Memory B cell (primary cell): ENCODE measurements around the gene TBRG4.

ENCODE experiments used
- ATAC-seq: fragments of 150-1000 bp; cut with Tn5 transposase; 2 replicates; pipeline ENCODE4 v1.10.0; 2021; ENCODE audit warnings: low read depth, mild to moderate bottlenecking, moderate library complexity
- DNase-seq, 2 donors: peaks; one replicate each; pipeline ENCODE4 v3.0.0; 2022; ENCODE audit warnings: low spot score in 2 of 2
- H3K27ac Mint-ChIP-seq: one replicate; pipeline ENCODE4 v1.8.0; 2022; ENCODE audit warnings: mild to moderate bottlenecking, moderate library complexity, mixed read lengths
- H3K27me3 Mint-ChIP-seq: one replicate; pipeline ENCODE4 v1.8.0; 2022; ENCODE audit warnings: mixed read lengths
- H3K36me3 Mint-ChIP-seq: one replicate; pipeline ENCODE4 v1.8.0; 2022; ENCODE audit warnings: mild to moderate bottlenecking, mixed read lengths
- H3K4me1 Mint-ChIP-seq: one replicate; pipeline ENCODE4 v1.8.0; 2022; ENCODE audit warnings: mixed read lengths
- H3K4me3 Mint-ChIP-seq: one replicate; pipeline ENCODE4 v1.8.0; 2022; ENCODE audit warnings: mild to moderate bottlenecking, moderate library complexity, mixed read lengths
- H3K9me3 Mint-ChIP-seq: one replicate; pipeline ENCODE4 v1.8.0; 2022; ENCODE audit warnings: mixed read lengths

The TBRG4 gene

DNA sequence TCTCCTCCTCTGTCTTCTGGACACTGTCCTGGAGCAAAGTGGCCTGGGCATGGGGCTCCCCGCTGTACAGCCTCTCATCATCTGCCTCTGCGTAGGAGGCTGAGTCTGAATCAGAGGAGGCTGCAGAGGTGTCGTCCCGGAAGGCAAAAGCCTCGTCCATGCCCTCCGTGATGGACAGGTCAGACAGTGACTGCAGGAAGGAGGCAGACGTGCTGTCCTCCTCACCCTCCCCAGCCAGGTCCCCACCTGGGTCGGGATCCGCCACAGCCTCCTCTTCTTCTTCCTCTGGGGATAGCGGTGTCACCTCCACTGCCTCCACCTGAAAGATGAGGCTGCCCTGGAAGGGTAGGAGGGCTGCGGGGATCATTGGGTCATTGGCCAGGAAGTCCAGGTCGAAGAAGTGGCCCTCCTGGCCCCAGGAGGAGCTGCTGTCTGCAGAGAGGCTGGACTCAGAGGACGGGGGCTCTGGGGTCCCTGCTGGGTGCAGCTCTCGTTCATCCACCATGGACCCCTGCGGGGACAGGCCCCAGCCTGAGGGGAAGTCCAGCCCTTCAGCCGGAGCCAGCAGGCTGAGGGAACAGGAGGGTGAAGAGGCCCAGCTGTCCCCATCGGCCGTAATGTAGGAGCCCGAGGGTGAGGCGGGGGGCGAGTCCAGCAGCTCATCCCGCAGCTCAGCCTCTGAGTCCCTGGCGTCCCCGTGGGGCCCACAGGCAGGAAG is 26.4 kb downstream of the TBRG4 start:
- H3K27me3 Mint-ChIP-seq: peaks cover 5% of the 10 kb centered on the region
- no peak overlapping the region for H3K27ac Mint-ChIP-seq
- H3K36me3 Mint-ChIP-seq: no peaks in the 10 kb centered on the region
- H3K4me1 Mint-ChIP-seq: peaks cover 1% of the 10 kb centered on the region
- no peak overlapping the region for H3K4me3 Mint-ChIP-seq
- ATAC-seq (no peak), DNase-seq (no peak)
- H3K9me3 Mint-ChIP-seq: no peaks in the 10 kb centered on the region

DNA sequence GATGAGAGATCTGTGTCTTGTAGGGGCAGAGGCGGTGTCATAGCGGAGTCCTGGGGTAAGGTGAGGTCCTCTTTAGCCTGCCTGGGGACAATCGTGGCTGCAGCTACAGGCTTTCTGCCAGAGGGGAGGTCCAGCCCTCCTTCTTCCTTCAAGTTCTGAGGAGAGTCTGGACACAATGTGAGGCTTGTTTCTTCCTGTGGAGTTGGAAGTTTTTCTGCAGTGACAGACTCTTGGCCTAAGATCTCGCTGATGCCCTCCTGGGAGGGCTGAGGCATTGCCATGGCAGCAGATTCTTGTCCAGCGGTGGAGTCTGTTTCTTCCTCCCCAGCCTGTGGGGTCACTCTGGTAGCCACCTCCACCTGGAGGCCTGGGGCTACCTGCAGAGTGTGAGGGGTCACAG is 27.2 kb downstream of the TBRG4 start:
- DNase-seq (no peak), ATAC-seq (no peak)
- Mint-ChIP-seq H3K27me3 (peaks cover 3% of the 10 kb centered on the region), H3K4me1 (peaks cover 6% of the 10 kb centered on the region), H3K27ac (no peak overlapping the region), H3K9me3 (no peaks in the 10 kb centered on the region), H3K36me3 (no peaks in the 10 kb centered on the region), H3K4me3 (no peak overlapping the region)

DNA sequence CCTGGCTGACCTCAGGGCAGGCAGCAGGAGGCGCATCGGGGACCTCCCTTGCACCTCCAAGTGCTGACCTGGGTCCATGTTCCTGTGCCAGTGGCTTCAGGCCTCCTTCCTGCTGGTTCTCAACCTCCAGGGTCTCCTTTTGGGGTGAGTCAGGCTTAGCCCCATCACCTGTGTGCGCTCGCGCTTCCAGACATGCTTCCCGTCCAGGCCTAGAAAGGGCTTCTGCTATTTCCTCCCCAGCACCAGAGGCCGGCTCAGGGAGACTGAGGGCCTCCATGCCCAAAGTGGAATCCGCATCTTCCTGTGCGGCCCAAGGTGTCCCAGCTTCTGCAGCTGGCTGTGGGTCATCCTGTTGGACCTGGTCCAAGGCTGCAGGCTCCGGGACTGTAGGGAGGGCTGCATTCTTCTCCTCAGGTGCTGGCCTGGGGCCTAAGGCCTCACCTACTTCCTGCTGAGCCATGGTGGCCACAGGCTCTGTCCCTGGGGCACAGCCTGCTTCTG is 28.6 kb downstream of the TBRG4 start:
- Mint-ChIP-seq H3K4me1 (peaks cover 18% of the 10 kb centered on the region), H3K4me3 (no peak overlapping the region), H3K9me3 (no peaks in the 10 kb centered on the region), H3K27me3 (no peaks in the 10 kb centered on the region), H3K36me3 (no peaks in the 10 kb centered on the region), H3K27ac (no peak overlapping the region)
- no peak for DNase-seq
- no peak for ATAC-seq

DNA sequence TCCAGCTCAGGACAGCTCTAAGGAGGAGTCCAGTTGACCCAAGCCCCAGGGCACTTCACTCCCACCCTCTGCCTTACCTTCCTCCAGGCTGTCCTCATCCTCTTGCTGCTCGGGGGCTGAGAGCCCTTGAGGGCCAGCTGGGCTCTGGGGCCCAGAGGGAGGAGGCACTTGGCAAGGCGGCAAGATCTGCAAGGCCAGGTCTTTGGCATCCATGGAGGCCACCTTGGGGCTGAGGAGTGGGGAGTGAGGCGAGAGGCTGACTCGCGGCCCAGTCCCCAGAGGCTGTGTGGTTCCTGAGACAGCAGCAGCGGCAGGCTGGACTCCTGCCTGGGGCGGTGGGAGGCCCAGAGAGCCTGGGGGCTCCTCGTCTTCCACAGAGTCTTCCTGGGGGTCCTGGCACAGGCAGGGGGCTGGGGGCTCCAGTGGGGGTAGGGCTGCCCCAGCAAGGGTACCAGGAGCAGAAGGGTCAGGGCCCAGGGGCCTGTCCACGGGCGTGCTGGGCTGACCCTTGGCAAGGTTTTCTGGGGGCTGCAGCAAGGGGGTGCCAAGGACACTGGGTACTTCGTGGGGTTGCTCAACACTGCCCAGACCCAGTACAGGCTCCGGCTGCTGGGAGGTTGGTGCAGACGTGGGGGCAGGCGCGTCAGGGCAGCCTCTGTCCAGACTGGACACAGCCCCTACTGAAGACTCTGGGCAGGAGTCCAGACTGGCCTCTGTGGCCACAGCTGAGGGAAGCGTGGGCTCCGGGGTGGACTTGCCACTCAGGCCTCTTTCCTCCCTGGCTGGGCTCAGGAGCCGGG is 29.3 kb downstream of the TBRG4 start:
- Mint-ChIP-seq H3K36me3 (no peaks in the 10 kb centered on the region), H3K27me3 (no peaks in the 10 kb centered on the region), H3K9me3 (no peaks in the 10 kb centered on the region), H3K4me1 (peaks cover 19% of the 10 kb centered on the region), H3K4me3 (no peak overlapping the region), H3K27ac (no peak overlapping the region)
- DNase-seq (no peak), ATAC-seq (no peak)

DNA sequence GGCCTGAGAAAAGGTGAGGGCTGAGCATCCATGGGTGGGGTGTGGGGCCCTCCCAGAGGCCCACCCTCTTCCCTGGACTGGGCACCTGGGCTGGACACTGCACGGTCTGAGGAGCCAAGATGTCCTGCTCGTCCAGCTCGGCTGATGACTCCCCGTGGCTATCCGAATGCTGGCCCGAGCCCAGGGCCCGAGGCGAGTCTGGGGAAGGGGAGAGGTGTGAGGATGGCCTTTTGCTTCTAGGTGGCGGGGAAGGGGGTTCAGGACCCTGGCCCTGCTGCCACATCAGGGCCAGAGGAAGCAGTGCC is 29.9 kb downstream of the TBRG4 start:
- Mint-ChIP-seq H3K36me3 (no peaks in the 10 kb centered on the region), H3K9me3 (no peaks in the 10 kb centered on the region), H3K27me3 (no peaks in the 10 kb centered on the region), H3K27ac (no peak overlapping the region), H3K4me1 (peaks cover 19% of the 10 kb centered on the region), H3K4me3 (no peak overlapping the region)
- ATAC-seq (no peak), DNase-seq (no peak)

DNA sequence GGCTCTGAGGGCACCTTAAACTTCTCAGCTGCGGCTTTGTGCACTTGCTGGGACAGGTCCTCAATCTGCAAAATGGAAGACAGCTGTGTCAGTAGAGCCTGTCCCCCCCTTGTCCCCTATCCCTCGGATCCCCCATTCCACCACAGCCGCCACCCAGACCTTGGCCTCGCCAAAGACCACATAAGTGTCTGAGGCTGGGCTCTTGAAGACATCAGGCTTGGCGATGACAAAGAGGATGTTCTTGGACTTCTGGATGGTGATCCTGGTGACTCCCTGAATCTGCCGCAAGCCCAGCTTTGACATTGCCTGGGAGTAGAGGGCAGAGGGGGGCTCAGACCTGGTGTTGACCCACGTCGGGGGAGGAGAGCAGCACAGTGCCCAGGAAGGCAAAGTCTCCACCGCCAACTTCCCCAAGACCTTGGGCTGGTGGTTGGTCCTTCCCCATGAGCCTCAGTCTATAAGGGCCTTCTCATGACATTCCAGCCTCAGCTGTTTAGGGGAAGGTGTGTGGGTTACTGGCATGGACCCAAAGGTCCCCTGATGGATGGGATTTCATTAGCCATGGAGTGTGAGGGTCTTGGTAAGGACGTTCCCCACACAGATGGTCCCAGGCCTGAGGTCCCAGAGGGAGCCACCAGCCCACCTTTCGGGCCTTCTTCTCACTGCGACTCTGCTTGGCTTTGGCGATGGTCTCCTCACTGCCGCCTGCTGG is 30.4 kb downstream of the TBRG4 start:
- Mint-ChIP-seq H3K27ac (no peak overlapping the region), H3K4me1 (peaks cover 19% of the 10 kb centered on the region), H3K27me3 (no peaks in the 10 kb centered on the region), H3K36me3 (no peaks in the 10 kb centered on the region), H3K4me3 (no peak overlapping the region), H3K9me3 (no peaks in the 10 kb centered on the region)
- DNase-seq: no peak
- ATAC-seq: no peak

DNA sequence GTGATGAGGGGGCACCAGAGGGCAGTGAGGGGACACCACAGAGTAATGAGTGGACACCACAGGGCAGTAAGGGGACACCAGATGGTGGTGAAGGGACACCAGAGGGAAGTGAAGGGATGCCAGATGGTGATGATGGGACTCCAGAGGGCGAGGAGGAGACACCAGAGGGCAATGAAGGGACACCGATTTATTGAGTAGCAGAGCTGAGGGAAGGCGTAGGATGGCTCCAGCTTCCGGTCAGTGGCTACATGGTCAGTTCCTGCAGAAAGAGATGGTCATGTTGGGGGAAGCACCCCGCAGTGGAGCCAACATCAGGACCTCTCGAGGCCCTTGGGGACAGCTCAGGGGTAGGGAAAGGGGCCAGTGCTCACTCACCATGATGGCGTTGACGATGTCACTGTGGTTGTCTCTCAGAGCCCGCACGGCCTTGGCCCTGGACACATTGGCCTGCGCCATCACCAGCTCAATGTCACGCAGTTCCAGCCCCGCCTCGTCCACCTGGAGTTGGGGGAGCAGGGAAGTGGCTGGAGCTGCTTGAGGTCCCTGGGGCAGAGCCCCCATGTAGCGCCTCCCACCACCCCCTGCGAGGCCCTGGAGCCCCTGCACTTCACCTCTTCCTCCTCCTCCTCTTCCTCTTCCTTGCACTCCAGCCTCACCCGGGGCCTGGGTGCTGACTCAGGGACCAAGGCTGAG is 31.1 kb downstream of the TBRG4 start:
- peaks cover 19% of the 10 kb centered on the region for H3K4me1 Mint-ChIP-seq
- DNase-seq: no peak
- peak overlapping the region; percentile 72 for H3K27ac Mint-ChIP-seq
- no peak overlapping the region for H3K4me3 Mint-ChIP-seq
- H3K36me3 Mint-ChIP-seq: peaks cover 3% of the 10 kb centered on the region
- ATAC-seq: no peak
- no peaks in the 10 kb centered on the region for H3K9me3 Mint-ChIP-seq
- H3K27me3 Mint-ChIP-seq: no peaks in the 10 kb centered on the region

DNA sequence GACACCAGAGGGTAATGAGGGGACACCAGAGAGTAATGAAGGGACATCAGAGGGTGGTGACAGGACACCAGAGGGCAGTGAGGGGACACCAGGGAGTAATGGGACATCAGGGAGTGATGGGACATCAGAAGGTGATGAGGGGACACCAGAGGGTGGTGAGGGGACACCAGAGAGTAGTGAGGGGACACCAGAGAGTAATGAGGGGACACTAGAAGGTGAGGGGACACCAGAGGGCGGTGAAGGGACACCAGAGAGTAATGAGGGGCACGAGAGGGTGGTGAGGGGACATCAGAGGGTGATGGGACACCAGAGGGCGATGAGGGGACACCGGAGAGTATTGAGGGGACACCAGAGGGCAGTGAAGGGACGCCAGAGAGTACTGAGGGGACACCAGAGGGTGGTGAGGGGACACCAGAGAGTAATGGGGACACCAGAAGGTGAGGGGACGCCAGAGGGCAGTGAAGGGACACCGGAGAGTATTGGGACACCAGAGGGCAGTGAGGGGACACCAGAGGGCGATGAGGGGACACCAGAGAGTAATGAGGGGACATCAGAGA is 33.3 kb downstream of the TBRG4 start:
- Mint-ChIP-seq H3K4me1 (peaks cover 19% of the 10 kb centered on the region), H3K27ac (peak overlapping the region; percentile 46), H3K36me3 (peaks cover 20% of the 10 kb centered on the region), H3K27me3 (no peaks in the 10 kb centered on the region), H3K4me3 (no peak overlapping the region), H3K9me3 (no peaks in the 10 kb centered on the region)
- DNase-seq (no peak), ATAC-seq (no peak)

DNA sequence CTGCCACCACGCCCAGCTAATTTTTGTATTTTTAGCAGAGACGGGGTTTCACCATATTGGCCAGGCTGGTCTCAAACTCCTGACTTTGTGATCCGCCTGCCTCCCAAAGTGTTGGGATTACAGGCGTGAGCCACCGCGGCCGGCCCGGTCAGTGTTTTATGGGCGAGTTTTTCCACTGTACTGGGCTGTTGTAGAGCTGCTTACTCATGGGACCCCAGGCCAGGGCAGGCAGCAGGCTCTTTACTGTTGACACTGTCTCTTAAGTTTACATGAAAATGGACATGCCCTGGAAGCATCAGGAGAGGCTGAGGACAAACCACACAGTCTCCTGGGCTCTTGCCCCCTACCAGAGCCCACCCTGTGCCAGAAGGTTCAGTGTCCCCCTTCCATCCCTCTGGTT is 33.9 kb downstream of the TBRG4 start:
- H3K27ac Mint-ChIP-seq: peak overlapping the region; percentile 46
- no peaks in the 10 kb centered on the region for H3K27me3 Mint-ChIP-seq
- no peak for DNase-seq
- H3K36me3 Mint-ChIP-seq: peaks cover 26% of the 10 kb centered on the region
- peaks cover 19% of the 10 kb centered on the region for H3K4me1 Mint-ChIP-seq
- H3K4me3 Mint-ChIP-seq: no peak overlapping the region
- no peaks in the 10 kb centered on the region for H3K9me3 Mint-ChIP-seq
- ATAC-seq: no peak

DNA sequence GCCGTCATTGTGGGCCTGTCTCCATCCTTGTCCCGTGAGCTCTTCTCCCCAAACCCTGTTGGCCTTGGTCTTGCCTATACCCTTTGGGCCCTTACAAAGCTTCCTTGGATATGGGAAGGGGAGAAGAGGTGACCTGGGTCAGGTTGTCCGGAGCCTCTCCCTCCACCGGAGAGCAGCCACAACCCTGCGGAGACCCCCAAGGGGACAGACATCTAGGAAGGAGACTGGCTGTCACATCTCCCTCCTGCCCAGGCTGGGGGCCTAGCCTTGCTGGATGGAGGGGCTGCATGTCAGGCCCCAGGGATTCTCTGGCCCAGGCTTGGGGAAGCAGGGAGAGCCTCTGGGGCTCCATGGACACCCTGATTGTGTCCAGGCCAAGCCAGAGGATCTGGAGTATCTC is 34.6 kb downstream of the TBRG4 start:
- ATAC-seq (no peak), DNase-seq (no peak)
- peaks cover 28% of the 10 kb centered on the region for H3K36me3 Mint-ChIP-seq
- H3K9me3 Mint-ChIP-seq: no peaks in the 10 kb centered on the region
- no peak overlapping the region for H3K27ac Mint-ChIP-seq
- no peaks in the 10 kb centered on the region for H3K27me3 Mint-ChIP-seq
- no peak overlapping the region for H3K4me3 Mint-ChIP-seq
- H3K4me1 Mint-ChIP-seq: peaks cover 19% of the 10 kb centered on the region

DNA sequence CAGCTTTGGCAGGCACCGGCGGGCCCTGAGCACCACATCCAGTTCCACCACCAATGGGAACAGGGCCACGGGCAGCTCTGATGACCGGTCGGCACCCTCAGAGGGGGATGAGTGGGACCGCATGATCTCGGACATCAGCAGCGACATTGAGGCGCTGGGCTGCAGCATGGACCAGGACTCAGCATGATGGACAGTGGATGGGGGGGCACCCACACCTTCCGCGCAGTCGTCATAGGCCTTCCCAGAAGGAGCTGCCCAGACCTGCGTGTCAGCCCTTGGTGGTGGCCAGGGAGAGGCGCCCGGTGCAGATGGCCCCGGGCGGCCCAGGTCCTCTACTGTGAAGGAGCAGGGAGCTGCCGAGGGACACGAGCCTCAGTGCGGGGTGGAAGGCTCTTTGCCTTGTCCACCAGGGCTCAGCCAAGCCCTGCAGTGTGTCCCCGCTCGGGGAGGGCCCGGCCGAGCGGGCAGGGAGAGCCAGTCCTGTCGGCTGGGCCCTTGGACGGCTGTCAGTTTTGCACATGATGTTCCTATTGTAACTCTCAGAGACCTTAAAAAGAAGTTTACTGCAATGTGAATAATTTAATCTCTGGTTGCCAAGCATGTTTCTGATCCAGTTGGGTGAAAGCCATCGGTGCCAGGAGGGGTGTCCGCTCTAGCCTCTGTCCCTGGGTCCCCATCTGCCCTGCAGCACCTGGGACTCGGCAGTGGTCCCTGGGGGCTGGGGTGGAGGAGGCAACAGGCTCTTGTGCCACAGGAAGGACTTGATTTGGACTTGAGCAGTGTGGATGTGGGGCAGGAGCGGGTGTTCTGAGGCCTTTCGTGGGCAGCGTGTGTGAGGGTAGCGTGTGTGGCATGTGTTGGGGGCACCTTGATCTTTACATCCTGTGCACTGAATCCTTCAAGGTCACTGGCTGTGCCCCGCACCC is 35.4 kb downstream of the TBRG4 start:
- no peak for DNase-seq
- H3K27me3 Mint-ChIP-seq: no peaks in the 10 kb centered on the region
- no peak overlapping the region for H3K4me3 Mint-ChIP-seq
- ATAC-seq: no peak
- no peaks in the 10 kb centered on the region for H3K9me3 Mint-ChIP-seq
- peaks cover 33% of the 10 kb centered on the region for H3K36me3 Mint-ChIP-seq
- peaks cover 19% of the 10 kb centered on the region for H3K4me1 Mint-ChIP-seq
- H3K27ac Mint-ChIP-seq: no peak overlapping the region

DNA sequence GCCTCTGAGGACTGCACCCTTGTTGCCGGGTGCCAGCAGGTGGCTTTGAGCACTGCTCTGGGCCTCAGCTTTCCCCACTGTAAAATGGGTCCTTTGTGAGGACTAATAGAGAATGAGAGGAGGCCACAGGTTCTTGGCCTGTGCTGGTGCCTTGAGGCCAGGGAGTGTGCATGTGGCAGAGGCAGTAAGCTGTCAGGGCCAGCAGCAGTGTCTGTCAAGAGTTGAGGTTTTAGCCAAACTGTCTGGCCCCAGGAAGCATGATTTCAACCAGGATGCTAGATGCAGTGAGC is 36.2 kb downstream of the TBRG4 start:
- H3K27ac Mint-ChIP-seq: no peak overlapping the region
- H3K4me3 Mint-ChIP-seq: no peak overlapping the region
- peaks cover 19% of the 10 kb centered on the region for H3K4me1 Mint-ChIP-seq
- H3K36me3 Mint-ChIP-seq: peaks cover 33% of the 10 kb centered on the region
- DNase-seq: no peak
- no peaks in the 10 kb centered on the region for H3K27me3 Mint-ChIP-seq
- H3K9me3 Mint-ChIP-seq: no peaks in the 10 kb centered on the region
- ATAC-seq: no peak
